HG03469 (cell line): ENCODE data around the gene RUNX2.

Experiments
- ATAC-seq: cut with Tn5 transposase; IDR thresholded peaks from one replicate; pipeline ENCODE4 v1.9.1; 2021; ENCODE audit warnings: mild to moderate bottlenecking, moderate library complexity, moderate number of reproducible peaks; ENCODE audit not compliant: unreplicated experiment

RUNX2 gene

GRCh38 chr6:45687570-45687969 is 359.4 kb downstream of the RUNX2 start:
- peak; percentile 90 for ATAC-seq

DNA sequence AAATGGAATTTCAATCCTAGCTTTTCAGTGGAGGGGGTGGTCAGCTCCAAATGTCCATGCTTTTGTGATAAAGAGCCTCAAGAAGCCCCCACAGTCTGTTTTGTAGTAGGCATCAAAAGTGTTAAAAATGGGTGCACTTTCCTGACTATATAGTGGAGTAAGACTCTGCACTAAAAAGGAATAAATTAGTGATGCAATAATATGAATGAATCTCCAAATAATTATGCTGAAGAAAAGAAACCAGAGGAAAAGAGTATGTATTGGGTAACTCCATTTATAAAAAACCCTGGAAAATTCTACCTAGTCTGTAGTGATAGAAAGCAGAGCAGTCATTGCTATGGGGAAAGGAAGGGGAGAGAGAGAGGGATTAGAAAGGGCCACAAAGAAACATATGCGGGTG is 360.1 kb downstream of the RUNX2 start:
- ATAC-seq, result no peak

DNA sequence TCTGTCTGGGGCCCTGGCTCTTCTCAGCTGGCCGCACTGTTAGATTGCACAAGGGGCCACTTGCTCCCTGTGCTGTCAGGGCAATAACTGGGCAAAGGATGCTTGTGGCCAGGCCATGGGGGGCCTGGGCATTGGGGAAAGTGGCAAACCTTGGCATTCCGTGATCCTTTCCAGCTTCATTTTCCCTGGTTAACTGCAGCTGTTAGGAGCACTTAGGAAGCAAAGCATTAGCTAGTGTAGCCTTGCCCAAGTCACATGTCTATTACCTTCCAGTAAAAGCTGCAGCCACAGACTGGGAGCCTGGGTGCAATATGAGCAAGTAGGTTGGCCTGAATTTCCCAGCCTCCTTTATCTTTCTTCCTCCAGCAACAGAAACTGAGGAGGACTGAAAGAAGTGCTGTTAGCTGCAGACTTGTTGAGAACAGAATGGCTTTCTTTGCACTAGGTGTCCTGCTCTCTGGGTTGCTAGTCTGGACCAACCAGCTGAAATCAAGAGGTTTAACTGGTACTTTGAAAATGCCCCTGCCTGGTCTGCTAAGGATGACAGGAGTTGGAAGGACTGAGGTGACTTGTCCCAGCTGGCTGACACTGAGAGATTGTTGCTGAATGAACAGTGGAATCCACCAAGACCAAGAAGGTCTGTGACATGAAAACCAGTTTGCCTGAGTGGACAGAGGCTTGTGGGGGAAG is 361.9 kb downstream of the RUNX2 start:
- no peak for ATAC-seq

DNA sequence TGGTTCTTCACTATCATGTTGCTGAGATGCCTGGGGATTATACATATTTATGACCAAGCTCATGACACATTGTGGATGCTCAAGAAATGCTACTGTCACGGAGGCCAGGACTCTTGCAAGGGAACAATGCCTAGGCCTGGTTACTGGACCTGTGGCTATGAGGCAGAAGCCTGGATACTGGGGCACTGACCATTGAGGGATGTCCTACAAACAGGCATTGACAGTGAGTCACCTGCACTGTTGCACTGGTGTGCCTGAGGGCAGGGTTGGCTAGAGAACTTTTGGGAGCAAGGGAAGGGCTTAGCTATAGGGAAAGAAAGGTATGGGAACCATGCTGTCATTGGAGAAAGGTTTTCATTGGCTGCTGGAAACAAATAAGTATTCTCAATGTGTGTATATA is 362.7 kb downstream of the RUNX2 start:
- no peak for ATAC-seq

DNA sequence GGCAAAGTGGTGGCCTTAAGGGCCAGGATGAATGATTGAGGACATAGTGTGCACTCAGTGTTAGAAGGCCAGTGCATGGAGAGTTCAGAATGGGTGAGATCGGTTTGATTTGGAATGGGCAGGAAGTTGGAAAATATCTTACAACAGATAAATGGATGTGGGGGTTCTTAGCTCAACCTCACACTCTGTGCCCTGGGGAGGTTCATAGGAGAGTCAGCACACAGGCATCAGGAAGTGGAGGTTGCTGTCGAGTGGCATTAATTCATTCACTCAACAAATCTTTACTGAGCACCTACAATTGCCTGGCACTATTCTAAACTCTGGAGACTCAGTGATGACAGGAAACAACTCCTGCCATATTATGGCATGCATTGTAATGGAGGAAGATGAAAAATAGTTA is 363.3 kb downstream of the RUNX2 start:
- no peak for ATAC-seq

DNA sequence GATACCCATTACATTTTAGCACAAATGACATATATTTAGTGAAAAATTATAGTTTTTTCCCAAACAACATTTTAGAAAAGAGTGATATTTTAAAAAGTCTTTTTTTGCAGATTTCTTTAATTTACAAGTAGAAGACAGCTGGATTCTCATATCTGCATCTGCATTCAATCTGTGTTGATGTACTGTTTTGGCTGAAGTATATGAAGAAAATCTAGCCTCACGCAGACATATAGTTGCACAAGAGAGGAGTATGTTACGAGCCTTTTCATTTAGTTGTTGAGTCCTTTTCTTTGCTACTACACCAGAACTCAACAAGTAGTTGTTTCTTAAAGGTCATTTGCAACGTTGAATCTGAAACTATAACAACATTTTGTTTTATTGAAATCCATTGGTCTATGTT is 363.9 kb downstream of the RUNX2 start:
- no peak for ATAC-seq

DNA sequence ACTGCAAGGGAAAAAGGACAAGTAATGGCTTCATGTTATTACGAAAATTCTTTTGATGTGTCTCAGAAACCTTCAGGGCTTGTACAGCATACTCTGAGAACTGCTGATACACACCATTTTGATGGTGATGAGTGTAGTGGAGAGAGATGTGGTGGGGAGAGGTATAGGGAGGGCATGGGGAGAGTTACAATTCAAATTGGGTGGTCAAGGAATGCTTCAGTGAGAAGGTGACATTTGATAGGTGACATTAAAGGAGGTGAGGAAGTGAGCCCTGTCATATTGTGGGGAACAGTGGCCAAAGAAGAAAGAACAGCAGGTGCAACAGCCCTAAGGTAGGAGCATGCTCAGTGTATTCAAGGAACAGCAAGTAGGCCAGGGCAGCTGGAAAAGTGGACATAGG is 368.6 kb downstream of the RUNX2 start:
- ATAC-seq, result no peak

GRCh38 chr6:45697605-45698004 is 369.5 kb downstream of the RUNX2 start:
- peak; percentile 74 for ATAC-seq

- no peak for ATAC-seq
These were observed 369.9 kb downstream of the RUNX2 start for GRCh38 chr6:45698046-45698445.

GRCh38 chr6:45699663-45700062 is 371.5 kb downstream of the RUNX2 start:
- ATAC-seq, result no peak

DNA sequence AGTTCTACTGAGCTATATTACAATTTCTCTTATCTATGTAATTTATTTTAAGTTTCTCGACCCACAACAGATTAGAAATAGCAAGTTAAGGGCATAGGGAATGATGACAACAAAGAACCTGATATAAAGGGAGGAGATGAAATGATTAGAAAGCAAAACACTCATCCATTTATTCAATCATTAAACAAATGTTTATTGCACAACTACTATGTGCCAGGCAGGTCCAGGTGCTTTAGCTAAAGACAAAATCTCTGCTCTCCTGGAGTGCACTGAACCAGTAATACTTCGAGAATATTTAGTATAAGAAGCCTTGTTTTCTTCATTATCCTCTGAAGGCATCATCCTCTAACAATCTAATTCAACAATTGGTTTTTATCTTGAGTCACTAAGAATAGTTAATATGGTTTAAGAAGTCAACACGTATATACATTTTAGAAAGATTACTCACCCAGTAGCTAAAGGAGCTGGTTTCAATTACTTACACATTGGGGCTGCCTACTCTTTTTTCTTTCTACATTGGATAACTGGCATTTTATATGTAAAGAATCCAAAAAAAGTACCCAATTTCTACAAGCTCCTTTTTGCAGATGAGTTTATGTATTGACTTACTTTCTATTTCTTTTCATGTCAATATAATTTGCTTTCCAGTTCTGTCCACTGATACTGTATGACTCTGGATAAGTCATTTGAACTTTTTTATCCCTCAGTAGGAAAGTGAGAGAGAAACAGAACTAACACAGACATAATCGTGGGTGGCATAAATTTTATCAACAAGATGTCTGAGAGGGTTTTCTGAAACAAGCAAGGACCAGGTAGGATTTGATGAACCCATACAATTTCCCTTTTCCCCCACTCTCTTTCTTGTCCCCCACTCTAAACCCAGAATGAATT is 375.0 kb downstream of the RUNX2 start:
- no peak for ATAC-seq

GRCh38 chr6:45704056-45704800 is 376.1 kb downstream of the RUNX2 start:
- ATAC-seq, result no peak

- ATAC-seq, result no peak
These were observed 377.2 kb downstream of the RUNX2 start for GRCh38 chr6:45705137-45705855.

- ATAC-seq, result no peak
These were observed 378.2 kb downstream of the RUNX2 start for GRCh38 chr6:45706319-45706718.

GRCh38 chr6:45707176-45707575 is 379.0 kb downstream of the RUNX2 start:
- no peak for ATAC-seq

GRCh38 chr6:45709781-45710220 is 381.7 kb downstream of the RUNX2 start:
- peak; percentile 59 for ATAC-seq

DNA sequence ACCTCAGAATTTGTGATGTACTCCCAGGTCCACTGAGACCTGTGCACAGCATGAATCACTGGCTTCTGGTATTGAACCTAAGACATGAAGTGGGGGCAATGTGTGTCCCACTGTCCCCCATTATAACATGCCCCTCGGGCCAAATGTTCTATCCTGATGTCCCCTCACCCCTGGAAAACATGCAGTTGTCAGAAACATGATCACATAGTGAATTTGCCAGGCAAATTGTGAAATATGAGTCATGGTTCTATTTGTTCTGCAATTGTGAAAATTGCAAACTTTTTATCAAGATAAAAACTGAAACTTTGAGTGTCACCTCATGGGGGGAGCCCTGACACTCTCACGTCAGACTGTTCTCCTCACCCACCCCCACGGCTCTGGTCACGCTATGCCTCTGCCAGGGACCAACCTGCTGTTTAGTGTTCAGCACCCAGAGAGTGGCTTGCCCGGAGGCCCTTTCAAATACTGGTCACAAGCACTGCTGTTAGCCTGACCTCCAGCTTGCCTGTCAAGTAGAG is 382.2 kb downstream of the RUNX2 start:
- ATAC-seq, result peak; percentile 38

DNA sequence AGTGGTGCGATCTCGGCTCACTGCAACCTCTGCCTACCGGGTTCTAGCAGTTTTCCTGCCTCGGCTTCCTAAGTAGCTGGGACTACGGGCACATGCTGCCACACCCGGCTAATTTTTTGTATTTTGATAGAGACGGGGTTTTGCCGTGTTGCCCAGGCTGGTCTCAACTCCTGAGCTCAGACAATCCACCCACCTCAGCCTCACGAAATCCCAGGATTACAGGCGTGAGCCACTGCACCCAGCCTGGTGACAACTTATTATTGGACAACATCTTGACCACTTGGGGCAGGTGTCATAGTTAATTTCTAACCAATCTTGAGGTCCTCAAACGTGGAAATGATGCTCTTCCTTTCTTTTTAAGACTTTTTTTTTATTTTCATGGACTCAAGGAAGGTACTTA is 383.9 kb downstream of the RUNX2 start:
- no peak for ATAC-seq

DNA sequence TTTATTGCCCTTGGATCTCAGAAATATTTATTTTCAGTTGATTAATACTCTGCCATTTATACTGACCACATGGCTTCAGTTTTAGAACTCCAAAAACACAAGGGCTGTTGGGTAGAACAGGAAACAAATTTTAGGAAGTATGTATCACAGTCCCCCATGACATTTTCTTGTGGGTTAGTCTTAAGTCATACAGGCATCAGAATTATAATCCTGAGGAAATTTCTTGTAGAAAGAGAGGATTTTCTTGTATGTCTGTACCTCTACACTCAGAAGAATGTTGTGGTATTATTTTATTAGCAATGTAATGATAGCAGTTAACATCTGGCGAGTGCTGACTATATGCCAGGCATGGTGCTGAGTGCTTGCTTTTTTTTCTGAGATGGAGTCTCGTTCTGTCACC is 384.7 kb downstream of the RUNX2 start:
- no peak for ATAC-seq
